Activated naive CD4-positive, alpha-beta T cell treated with anti-CD3 and anti-CD28 coated beads, Interleukin-2, amount 10 ng/mL, durations not matched to agents 7 days and 5 days (primary cell): ENCODE results near the gene ATP6V0A4.
"Not testable (repeated sequence)": the region's sequence is repeated elsewhere in the genome, so short reads cannot be mapped to it uniquely, and the experiment has no call there.

Experiments
- CTCF ChIA-PET: fragments of 350-600 bp; sonication (Branson Sonifier 250); formaldehyde crosslinking; loops from one replicate; lab custom pipeline; 2021; ENCODE audit warnings: antibody characterized with exemption; lab: Charles Lee
- DNase-seq: peaks from one replicate; pipeline ENCODE4 v3.0.0-alpha.2; 2020
- H3K27ac Mint-ChIP-seq: one replicate; pipeline ENCODE4 v1.8.0; 2021; ENCODE audit warnings: mild to moderate bottlenecking, moderate library complexity, mixed read lengths
- H3K27me3 Mint-ChIP-seq: one replicate; pipeline ENCODE4 v1.8.0; 2021; ENCODE audit warnings: mild to moderate bottlenecking, mixed read lengths
- H3K36me3 Mint-ChIP-seq: one replicate; pipeline ENCODE4 v1.8.0; 2021; ENCODE audit warnings: mixed read lengths
- H3K4me1 Mint-ChIP-seq: one replicate; pipeline ENCODE4 v1.8.0; 2021; ENCODE audit warnings: mixed read lengths
- H3K4me3 Mint-ChIP-seq: one replicate; pipeline ENCODE4 v1.8.0; 2021; ENCODE audit warnings: mild to moderate bottlenecking, moderate library complexity, mixed read lengths
- H3K9me3 Mint-ChIP-seq: one replicate; pipeline ENCODE4 v1.8.0; 2021; ENCODE audit warnings: mixed read lengths

The ATP6V0A4 gene

DNA sequence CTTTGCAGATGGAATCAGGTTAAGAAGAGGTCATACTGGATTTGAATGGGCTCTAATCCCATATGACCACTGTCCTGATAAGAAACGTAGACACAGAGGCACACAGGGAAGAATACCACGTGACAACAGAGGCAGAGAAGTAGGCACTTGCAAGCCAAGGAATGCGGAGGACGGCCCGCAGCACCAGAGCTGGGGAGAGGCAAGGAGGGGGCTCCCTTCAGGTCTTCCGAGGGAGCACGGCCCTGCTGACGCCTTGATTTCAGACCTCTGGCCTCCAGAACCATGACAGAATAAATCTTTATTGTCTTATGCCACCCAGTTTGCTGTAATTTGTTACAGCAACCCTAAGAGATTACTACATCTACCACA lies 44.9 kb downstream of the ATP6V0A4 start:
- CTCF ChIA-PET: interaction anchor here (1.0 to 1.9 kb wide), 3 partner anchors 120 to 751 kb away, joined by 3 to 6 read pairs (median 4); partner anchors contain the start of gene CREB3L2

DNA sequence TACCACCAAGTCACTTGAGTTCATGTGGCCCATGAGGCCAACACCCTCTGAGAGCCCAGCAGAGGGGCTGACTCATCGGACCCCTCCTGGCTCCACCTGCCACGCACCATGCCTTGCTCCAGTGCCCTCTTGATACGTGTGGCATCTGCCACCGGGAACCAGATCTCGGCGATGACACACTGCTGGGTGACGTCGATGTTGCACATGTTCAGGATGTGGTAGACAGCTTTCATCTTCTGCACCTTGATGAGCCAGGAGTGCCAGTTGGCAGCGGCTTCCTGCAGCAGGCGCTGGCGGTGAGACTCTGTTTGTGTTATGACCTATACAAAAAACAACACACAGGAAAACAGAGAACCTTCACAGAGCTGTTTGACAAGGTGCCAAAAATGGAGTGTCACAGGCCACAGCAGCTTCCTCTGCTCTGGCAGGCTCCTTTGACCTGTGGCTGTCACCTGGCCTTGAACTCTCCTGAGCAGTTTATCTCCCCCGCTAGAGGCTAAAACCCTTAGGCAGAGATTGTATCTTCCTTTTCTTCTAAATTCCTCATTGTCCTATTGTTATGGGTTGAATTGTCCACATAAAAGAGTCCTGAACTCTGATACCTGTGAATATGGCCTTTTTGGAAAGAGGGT lies 45.4 kb downstream of the ATP6V0A4 start:
- peak; percentile 97 for DNase-seq
- Mint-ChIP-seq H3K27me3 (no peaks in the 10 kb centered on the region), H3K27ac (peak overlapping the region; percentile 94), H3K4me1 (peaks cover 77% of the 10 kb centered on the region), H3K9me3 (no peaks in the 10 kb centered on the region), H3K36me3 (peaks cover 3% of the 10 kb centered on the region), H3K4me3 (no peak overlapping the region)
- CTCF ChIA-PET: interaction anchor here (1.0 to 1.9 kb wide), 3 partner anchors 120 to 751 kb away, joined by 3 to 6 read pairs (median 4); partner anchors contain the start of gene CREB3L2

More for the DNA sequence above, 44.9 kb downstream of the ATP6V0A4 start:
- Mint-ChIP-seq H3K4me3 (no peak overlapping the region), H3K36me3 (peaks cover 3% of the 10 kb centered on the region), H3K4me1 (peaks cover 78% of the 10 kb centered on the region), H3K27ac (peak overlapping the region; percentile 94), H3K9me3 (no peaks in the 10 kb centered on the region), H3K27me3 (no peaks in the 10 kb centered on the region)
- no peak for DNase-seq

DNA sequence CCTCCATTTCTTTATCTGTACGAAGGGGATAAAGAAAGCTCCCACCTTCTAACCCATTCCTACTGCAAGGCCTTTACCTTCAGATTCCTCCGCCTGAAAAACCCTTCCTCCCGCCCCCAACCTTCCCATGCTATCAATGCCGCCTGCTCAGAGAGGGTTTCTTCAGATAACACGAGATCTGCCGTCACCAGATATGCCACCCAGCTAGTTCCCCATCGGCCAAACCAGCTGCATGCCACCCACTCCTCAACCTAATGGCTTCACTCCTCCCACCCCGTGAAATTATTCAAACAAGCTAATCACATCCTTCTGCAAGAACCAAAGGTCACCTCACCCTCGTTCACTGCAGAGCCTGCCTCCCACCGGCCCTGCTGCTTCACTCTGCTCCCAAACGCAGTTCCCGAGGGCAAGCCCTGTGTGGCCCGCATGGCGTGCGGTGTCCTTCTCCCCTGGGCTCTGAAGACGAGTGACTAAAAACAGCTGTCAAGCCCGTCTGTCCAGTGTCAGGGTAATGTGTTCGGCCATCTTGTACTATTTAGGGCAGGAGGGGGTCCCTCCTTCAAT lies 47.0 kb downstream of the ATP6V0A4 start:
- H3K27ac Mint-ChIP-seq: peak overlapping the region; percentile 58
- H3K27me3 Mint-ChIP-seq: no peaks in the 10 kb centered on the region
- peaks cover 70% of the 10 kb centered on the region for H3K4me1 Mint-ChIP-seq

DNA sequence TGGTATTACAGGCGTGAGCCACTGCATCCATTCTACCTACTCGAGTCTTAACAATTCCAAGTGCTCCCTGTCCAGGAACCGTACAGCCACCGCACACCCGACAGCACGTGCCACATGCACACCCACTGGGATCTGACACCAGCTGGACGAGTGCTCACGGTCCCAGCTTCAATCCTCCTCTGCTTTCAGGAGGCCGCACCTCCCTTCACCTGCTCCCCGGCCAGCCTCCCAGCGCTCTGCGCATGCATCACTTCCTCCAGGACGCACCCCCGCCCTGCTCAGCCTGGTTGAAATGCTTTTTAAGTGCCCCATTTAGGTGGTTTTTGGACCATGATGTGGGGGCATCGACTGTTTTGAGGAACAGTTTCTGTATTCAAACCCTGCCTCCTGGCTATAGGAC lies 47.5 kb downstream of the ATP6V0A4 start:
- CTCF ChIA-PET: interaction anchor here (3.9 kb wide), 1 partner anchor 12 kb away, joined by 14 read pairs; no protein-coding TSS in a partner anchor
- H3K4me1 Mint-ChIP-seq: peaks cover 70% of the 10 kb centered on the region
- H3K9me3 Mint-ChIP-seq: no peaks in the 10 kb centered on the region
- H3K27ac Mint-ChIP-seq: no peak overlapping the region
- H3K27me3 Mint-ChIP-seq: no peaks in the 10 kb centered on the region
- H3K4me3 Mint-ChIP-seq: no peak overlapping the region
- DNase-seq: no peak
- peaks cover 3% of the 10 kb centered on the region for H3K36me3 Mint-ChIP-seq

More for the DNA sequence above, 47.0 kb downstream of the ATP6V0A4 start:
- Mint-ChIP-seq H3K4me3 (no peak overlapping the region), H3K36me3 (peaks cover 3% of the 10 kb centered on the region), H3K9me3 (no peaks in the 10 kb centered on the region)
- no peak for DNase-seq
- CTCF ChIA-PET: interaction anchor here (3.9 kb wide), 1 partner anchor 12 kb away, joined by 14 read pairs; no protein-coding TSS in a partner anchor

DNA sequence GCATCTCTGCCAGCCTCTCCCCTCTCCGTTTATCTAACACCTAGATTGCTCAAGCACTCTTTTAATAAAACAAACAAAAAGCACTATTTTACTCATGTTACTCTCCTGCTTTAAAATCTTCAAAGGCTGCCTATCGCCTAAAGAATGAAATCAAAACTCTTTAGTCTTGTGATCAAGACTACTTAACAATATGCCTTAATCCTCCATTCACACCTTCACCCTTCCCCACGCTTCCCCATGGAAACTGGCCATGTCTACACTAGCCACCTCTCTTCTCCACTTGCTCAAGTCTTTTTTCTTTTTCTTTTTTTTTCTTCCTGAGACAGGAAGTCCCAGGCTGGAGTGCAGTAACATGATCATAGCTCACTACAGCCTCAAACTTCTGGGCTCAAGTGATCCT lies 48.0 kb downstream of the ATP6V0A4 start:
- DNase-seq: no peak
- Mint-ChIP-seq H3K4me3 (no peak overlapping the region), H3K27ac (no peak overlapping the region), H3K9me3 (no peaks in the 10 kb centered on the region), H3K36me3 (peaks cover 3% of the 10 kb centered on the region), H3K4me1 (peaks cover 71% of the 10 kb centered on the region), H3K27me3 (no peaks in the 10 kb centered on the region)
- CTCF ChIA-PET: interaction anchor here (3.9 kb wide), 1 partner anchor 11 kb away, joined by 14 read pairs; no protein-coding TSS in a partner anchor

DNA sequence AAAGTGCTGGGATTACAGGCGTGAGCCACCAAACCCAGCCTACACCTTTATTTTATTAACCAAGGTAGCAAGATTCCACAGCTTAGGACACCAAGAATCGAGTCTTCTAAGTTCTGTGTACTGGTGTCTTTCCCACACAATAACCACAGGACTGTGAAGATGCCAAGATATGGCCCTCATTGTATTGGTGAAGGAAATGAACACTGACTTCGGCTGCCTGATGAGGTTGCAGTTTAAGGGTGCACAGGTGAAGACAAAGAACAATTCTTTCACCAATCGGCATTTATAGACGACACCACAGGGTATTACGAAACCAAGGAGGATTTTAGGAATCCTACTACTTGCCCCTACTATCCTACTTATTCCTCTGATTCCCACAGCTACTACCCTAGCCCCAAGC lies 49.3 kb downstream of the ATP6V0A4 start:
- DNase-seq: no peak
- no peaks in the 10 kb centered on the region for H3K9me3 Mint-ChIP-seq
- peaks cover 3% of the 10 kb centered on the region for H3K36me3 Mint-ChIP-seq
- CTCF ChIA-PET: interaction anchor here (0.7 to 3.9 kb wide), 2 partner anchors 10 to 138 kb away, joined by 4 to 14 read pairs; no protein-coding TSS in a partner anchor
- H3K4me3 Mint-ChIP-seq: no peak overlapping the region
- H3K27me3 Mint-ChIP-seq: no peaks in the 10 kb centered on the region
- peaks cover 73% of the 10 kb centered on the region for H3K4me1 Mint-ChIP-seq
- no peak overlapping the region for H3K27ac Mint-ChIP-seq

DNA sequence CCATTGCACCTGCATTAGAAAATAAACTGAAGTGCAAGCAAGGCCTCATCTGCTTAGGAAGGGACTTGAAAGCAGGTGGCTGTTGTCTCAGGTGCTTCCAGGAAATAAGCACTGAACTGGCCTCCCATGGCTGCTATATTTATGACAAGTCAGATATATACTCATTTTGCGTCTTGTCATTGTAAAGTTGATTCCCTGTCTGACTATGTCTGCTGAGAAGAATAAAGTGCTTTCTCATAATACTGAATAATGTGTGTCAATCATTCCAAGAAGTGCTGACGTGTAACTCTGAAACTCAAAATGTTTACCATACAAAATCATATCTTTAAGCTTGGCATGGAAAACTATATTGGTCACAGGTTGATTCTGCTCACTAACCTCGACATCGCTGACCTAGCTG lies 51.9 kb downstream of the ATP6V0A4 start:
- H3K36me3 Mint-ChIP-seq: peaks cover 2% of the 10 kb centered on the region

DNA sequence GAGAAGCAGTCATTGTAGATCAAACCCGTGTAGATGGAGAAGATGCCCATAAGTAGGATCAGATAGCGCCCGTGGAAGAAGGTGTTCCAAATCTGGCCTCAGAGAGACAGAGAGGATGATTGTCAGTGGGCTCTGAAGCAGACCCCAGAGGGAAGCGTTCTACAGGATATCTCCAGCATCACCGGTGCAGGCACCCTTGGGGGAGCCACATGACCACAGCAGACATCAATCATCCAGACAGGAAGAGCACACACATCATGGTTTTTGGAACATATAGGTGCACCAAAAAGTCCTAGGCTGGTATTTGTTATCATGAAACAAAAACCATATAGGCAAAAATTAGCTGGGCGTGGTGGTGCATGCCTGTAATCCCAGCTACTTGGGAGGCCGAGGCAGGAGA lies 52.8 kb downstream of the ATP6V0A4 start:
- no peaks in the 10 kb centered on the region for H3K9me3 Mint-ChIP-seq
- H3K36me3 Mint-ChIP-seq: no peaks in the 10 kb centered on the region
- CTCF ChIA-PET: no interaction called here
- H3K27ac Mint-ChIP-seq: no peak overlapping the region
- H3K4me1 Mint-ChIP-seq: peaks cover 38% of the 10 kb centered on the region
- H3K27me3 Mint-ChIP-seq: no peaks in the 10 kb centered on the region
- peak; percentile 48 for DNase-seq
- no peak overlapping the region for H3K4me3 Mint-ChIP-seq

More for the DNA sequence above, 51.9 kb downstream of the ATP6V0A4 start:
- Mint-ChIP-seq H3K9me3 (no peaks in the 10 kb centered on the region), H3K27ac (no peak overlapping the region), H3K27me3 (no peaks in the 10 kb centered on the region), H3K4me1 (peaks cover 47% of the 10 kb centered on the region), H3K4me3 (no peak overlapping the region)
- CTCF ChIA-PET: no interaction called here
- peak; percentile 35 for DNase-seq

DNA sequence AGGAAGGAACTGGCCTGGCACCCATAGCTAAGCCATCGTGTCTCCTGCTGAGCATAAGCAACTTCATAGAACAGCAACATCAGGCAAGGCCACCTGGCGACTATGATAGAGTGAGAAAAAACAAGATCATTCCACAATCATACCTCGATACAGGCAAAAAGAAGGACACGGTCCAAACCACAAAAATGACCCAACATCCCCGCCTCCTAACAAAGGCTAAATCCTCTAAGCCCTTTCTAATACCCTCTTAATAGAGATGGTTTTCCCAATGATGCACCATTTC lies 56.6 kb downstream of the ATP6V0A4 start:
- Mint-ChIP-seq H3K27me3 (no peaks in the 10 kb centered on the region), H3K27ac (no peak overlapping the region), H3K36me3 (no peaks in the 10 kb centered on the region), H3K9me3 (peaks cover 2% of the 10 kb centered on the region), H3K4me1 (peaks cover 26% of the 10 kb centered on the region), H3K4me3 (no peak overlapping the region)
- CTCF ChIA-PET: no interaction called here
- DNase-seq: no peak

DNA sequence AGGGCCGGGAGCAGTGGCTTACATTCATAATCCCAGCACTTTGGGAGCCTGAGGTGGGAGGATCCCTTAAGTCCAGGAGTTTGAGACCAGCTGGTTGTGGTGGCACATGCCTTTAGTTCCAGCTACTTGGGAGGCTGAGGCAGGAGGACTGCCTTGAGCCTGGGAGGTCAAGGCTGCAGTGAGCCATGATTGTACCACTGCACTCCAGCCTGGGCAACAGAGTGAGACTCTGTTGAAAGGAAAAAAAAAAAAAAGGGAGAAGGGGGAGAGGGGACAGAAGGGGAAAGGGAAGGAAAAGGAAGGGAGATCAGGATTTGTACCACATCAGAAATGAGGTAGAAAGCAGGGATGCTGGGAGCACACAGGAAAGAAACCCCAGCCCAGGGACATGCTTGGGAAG lies 58.1 kb downstream of the ATP6V0A4 start:
- peaks cover 2% of the 10 kb centered on the region for H3K9me3 Mint-ChIP-seq
- CTCF ChIA-PET: interaction anchor here (2.1 to 2.3 kb wide), 2 partner anchors 9 to 574 kb away, joined by 7 to 14 read pairs; no protein-coding TSS in a partner anchor
- peaks cover 14% of the 10 kb centered on the region for H3K4me1 Mint-ChIP-seq
- peaks cover 4% of the 10 kb centered on the region for H3K27me3 Mint-ChIP-seq
- no peak overlapping the region for H3K27ac Mint-ChIP-seq
- DNase-seq: no peak
- H3K4me3 Mint-ChIP-seq: no peak overlapping the region
- no peaks in the 10 kb centered on the region for H3K36me3 Mint-ChIP-seq

DNA sequence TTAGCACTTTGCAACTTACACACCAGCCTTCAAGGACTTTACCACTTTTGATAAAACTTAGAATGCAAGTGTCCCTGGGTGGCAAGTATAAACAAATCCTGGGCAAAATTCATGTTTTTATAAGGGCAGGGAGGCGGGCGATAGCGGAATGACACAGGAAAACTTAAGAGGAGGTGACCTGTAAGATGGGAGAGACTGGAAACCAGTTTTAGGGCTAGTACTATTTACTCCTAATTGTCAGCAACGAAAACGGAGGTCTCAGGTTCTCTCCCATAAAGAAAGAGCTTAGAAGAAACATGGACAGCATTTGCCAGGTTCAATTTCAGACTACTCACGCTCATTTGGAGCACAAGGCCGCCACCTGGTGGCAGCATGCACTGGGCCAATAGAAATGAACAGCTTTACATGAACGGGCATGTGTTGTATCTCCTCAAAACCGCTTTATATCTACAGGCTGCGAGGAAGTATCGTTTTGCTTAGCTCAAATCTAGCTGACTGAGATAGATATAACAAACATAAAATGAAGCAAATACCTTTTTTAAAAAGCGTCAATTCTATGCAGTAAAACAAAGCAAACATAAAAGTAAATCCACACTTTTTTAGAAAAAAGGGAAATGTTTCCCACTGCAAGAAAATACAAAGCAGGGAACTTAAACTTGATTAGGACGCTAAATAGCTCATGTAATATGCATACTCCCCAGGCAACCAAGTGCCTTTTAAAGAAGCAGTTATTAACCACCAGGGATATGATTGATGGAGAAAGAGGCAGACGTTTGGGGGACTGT lies 59.3 kb downstream of the ATP6V0A4 start:
- Mint-ChIP-seq H3K4me3 (no peak overlapping the region), H3K27ac (no peak overlapping the region)

DNA sequence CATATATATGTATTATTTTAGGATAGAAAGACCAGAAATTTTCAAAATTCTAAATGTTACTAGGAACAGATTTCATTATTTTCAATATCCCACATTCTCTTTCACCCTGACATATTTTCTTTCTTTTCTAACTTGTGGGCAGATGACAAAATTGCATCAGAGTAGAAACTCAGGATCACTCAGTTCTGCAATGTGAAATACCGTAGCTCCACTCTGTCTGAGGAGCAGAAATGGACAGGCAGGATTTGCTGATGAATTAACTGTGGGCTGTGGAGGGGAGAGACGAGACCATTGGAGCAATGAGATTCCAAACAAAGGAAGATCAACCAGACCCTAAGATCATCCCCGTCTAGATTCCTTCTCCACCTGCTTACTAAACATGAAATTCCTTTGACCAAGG lies 59.9 kb downstream of the ATP6V0A4 start:
- no peak overlapping the region for H3K4me3 Mint-ChIP-seq
- no peaks in the 10 kb centered on the region for H3K36me3 Mint-ChIP-seq
- no peak overlapping the region for H3K27ac Mint-ChIP-seq
- DNase-seq: no peak
- H3K9me3 Mint-ChIP-seq: peaks cover 2% of the 10 kb centered on the region
- peaks cover 10% of the 10 kb centered on the region for H3K4me1 Mint-ChIP-seq
- CTCF ChIA-PET: interaction anchor here (0.9 to 2.6 kb wide), 28 partner anchors 9 to 838 kb away, joined by 3 to 33 read pairs (median 4); no protein-coding TSS in a partner anchor
- H3K27me3 Mint-ChIP-seq: peaks cover 4% of the 10 kb centered on the region

More for the DNA sequence above, 59.3 kb downstream of the ATP6V0A4 start:
- H3K27me3 Mint-ChIP-seq: peaks cover 4% of the 10 kb centered on the region
- peak; percentile 91 for DNase-seq
- CTCF ChIA-PET: interaction anchor here (0.6 to 2.6 kb wide), 37 partner anchors 10 to 839 kb away, joined by 3 to 33 read pairs (median 4); no protein-coding TSS in a partner anchor
- H3K36me3 Mint-ChIP-seq: no peaks in the 10 kb centered on the region
- H3K4me1 Mint-ChIP-seq: peaks cover 11% of the 10 kb centered on the region
- peaks cover 2% of the 10 kb centered on the region for H3K9me3 Mint-ChIP-seq

DNA sequence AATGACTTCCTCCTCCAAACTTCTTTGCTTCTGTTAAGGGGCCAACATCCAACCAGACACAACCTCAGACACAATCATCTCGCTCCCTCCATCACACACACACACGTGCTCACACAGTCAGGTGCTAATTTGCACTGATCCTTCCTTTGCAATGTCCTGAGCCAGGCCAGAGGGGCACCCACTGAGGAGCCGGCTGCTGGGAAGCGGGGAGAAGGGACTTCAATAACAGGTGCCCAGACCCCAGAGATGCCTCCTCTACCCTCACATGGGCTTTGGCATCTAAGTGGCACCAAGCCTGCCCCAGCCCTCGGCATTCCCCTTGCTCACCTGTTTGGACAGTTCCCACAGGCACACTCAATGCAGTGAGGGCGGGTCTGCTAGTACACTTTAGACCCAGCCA lies 62.6 kb downstream of the ATP6V0A4 start:
- H3K4me1 Mint-ChIP-seq: peaks cover 12% of the 10 kb centered on the region
- no peak overlapping the region for H3K27ac Mint-ChIP-seq
- H3K36me3 Mint-ChIP-seq: no peaks in the 10 kb centered on the region
- no peak for DNase-seq
- H3K4me3 Mint-ChIP-seq: no peak overlapping the region
- CTCF ChIA-PET: no interaction called here
- H3K9me3 Mint-ChIP-seq: peaks cover 2% of the 10 kb centered on the region
- H3K27me3 Mint-ChIP-seq: peaks cover 4% of the 10 kb centered on the region

DNA sequence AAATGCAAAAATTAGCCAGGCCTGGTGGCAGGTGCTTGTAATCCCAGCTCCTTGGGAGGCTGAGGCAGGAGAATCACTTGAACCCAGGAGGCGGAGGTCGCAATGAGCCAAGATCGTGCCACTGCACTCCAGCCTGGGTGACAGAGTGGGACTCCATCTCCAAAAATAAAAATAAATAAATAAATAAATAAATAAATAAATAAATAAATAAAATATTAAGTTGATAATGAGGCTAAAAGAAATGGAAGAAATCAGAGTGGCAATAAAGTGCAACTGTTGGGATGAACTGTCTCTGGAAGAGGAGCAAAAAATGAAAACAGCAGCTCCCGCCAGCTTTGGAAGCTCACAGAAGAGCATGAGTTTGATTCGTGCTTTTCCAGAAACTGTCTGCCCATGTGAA lies 66.3 kb downstream of the ATP6V0A4 start:
- H3K36me3 Mint-ChIP-seq, H3K4me1 Mint-ChIP-seq, DNase-seq, CTCF ChIA-PET, H3K27me3 Mint-ChIP-seq, H3K4me3 Mint-ChIP-seq, H3K27ac Mint-ChIP-seq, H3K9me3 Mint-ChIP-seq: not testable (repeated sequence)
